GM12873 (cell line): Measurements from ENCODE around the gene TTC9C.

Experiments used
- CTCF ChIP-seq: IDR thresholded peaks from 2 replicates; pipeline ENCODE4 v1.5.1; 2012; ENCODE audit warnings: low read depth, mild to moderate bottlenecking, moderate library complexity, low read length, control low read depth; ENCODE audit not compliant: insufficient read depth; ENCODE audit errors: missing control alignments

Gene TTC9C

GRCh38 chr11:62747475-62748160, 19.3 kb downstream of the TTC9C start:
- TF ChIP-seq CTCF: no peak

GRCh38 chr11:62752177-62752785, 24.0 kb downstream of the TTC9C start:
- TF ChIP-seq CTCF: no peak

GRCh38 chr11:62752994-62753735, 24.9 kb downstream of the TTC9C start:
- no peak for TF ChIP-seq CTCF

- no peak for TF ChIP-seq CTCF
These were observed 25.7 kb downstream of the TTC9C start, which contains the start of gene ZBTB3 for GRCh38 chr11:62753736-62754603. ZBTB3 (minus strand) TSS chr11:62754160; CDS start chr11:62753664, 496 bp downstream.

GRCh38 chr11:62755086-62755615, 26.9 kb downstream of the TTC9C start:
- no peak for TF ChIP-seq CTCF

- TF ChIP-seq CTCF: no peak
These were observed 29.8 kb downstream of the TTC9C start for GRCh38 chr11:62757846-62758788.
